Measurements from ENCODE around the gene TPCN1. TPM values are rescaled to one million over a fixed set of nuclear protein-coding genes. Genes with fewer than 3 reads are reported as not detected.

The TPCN1 gene
- total RNA-seq, 1 donor from 2014 or later, result 34.9 TPM

- no peak for TF ChIP-seq CTCF (IDR thresholded peaks at IDR 0.05; ENCODE audit: insufficient read depth, low read length, poor library complexity, severe bottlenecking)
- DNase-seq (ENCODE audit: low read depth), result no peak
- Histone ChIP-seq H3K36me3 (ENCODE audit: control insufficient read depth, insufficient read depth, low read length) (no peaks in the 10 kb centered on the region), H3K4me3 (ENCODE audit: low read depth, low read length) (no peak overlapping the region), H3K27me3 (ENCODE audit: control insufficient read depth, insufficient read depth, low read length) (no peaks in the 10 kb centered on the region)
These were observed 18.6 kb downstream of the TPCN1 start for GRCh38 chr12:113239811-113240331.

DNA sequence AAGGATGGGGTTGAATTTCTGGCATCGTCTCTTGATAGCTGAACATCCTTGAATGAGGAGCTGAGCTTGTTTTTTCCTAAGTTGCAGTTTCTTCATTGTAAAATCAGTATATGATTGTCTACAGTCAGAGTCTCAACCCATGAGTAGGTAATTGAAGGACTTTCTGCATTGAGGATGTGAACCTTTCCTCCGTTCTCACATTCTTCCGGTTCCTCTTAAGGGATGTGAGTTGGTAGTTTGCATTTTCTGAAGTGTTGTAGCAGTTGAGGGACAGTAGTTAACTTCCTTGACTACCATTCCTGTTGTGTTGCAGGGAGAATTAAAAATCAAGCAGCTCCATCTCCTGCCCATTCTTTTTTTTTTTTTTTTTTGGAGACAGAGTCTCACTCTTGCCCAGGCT is 19.1 kb downstream of the TPCN1 start:
- Histone ChIP-seq H3K36me3 (ENCODE audit: control insufficient read depth, insufficient read depth, low read length) (no peaks in the 10 kb centered on the region), H3K27me3 (ENCODE audit: control insufficient read depth, insufficient read depth, low read length) (no peaks in the 10 kb centered on the region), H3K4me3 (ENCODE audit: low read depth, low read length) (no peak overlapping the region)
- DNase-seq (ENCODE audit: low read depth), result no peak
- TF ChIP-seq CTCF (IDR thresholded peaks at IDR 0.05; ENCODE audit: insufficient read depth, low read length, poor library complexity, severe bottlenecking), result no peak

DNA sequence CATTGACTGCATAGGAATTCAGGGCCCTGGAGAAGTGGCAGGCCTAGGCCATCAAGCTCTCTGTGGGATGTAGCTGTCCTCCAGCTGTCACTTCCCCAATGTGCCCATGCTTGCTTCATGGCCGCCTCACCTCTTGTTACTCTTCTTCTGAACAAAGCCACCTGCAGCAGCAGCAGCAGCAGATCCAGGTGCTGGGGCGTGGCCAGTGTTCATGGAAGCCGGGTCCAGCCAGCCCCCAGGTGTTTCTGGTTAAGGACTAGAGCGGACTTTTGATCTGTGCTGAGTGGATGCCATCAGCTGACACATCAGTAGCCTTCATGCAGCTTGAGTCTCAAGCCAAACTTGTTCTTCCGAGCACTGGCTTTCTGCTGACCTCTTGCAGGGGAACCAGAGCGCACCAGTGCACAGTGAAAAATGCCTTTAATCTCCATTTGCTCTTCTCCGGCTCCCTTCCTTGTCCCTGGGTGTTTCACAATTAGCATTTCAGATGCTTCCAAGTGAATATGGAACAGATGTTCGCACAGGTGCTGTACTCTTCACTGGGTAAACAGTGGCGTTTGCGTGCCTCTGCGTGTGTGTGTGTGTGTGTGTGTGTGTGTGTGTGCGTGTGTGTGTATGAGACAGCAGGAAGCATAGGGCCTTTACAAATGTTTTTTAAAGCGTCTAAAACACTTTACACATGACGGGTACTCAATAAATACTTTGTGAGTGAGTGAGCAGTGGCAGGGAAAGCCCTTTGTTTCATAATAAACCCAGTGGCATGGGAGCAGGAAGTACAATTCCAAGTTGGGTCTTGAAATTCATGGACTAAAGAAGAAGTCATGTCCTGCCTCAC is 20.1 kb downstream of the TPCN1 start:
- peak; percentile 98 for DNase-seq (ENCODE audit: low read depth)
- no peak for TF ChIP-seq CTCF (IDR thresholded peaks at IDR 0.05; ENCODE audit: insufficient read depth, low read length, poor library complexity, severe bottlenecking)
- no peak overlapping the region for H3K4me3 ChIP-seq (ENCODE audit: low read depth, low read length)
- H3K36me3 ChIP-seq (ENCODE audit: control insufficient read depth, insufficient read depth, low read length), result no peaks in the 10 kb centered on the region
- H3K27me3 ChIP-seq (ENCODE audit: control insufficient read depth, insufficient read depth, low read length), result no peaks in the 10 kb centered on the region

GRCh38 chr12:113242026-113242418 is 20.8 kb downstream of the TPCN1 start:
- Histone ChIP-seq H3K4me3 (ENCODE audit: low read depth, low read length) (no peak overlapping the region), H3K36me3 (ENCODE audit: control insufficient read depth, insufficient read depth, low read length) (no peaks in the 10 kb centered on the region), H3K27me3 (ENCODE audit: control insufficient read depth, insufficient read depth, low read length) (no peaks in the 10 kb centered on the region)
- no peak for TF ChIP-seq CTCF (IDR thresholded peaks at IDR 0.05; ENCODE audit: insufficient read depth, low read length, poor library complexity, severe bottlenecking)
- peak; percentile 95 for DNase-seq (ENCODE audit: low read depth)

GRCh38 chr12:113242560-113242959 is 21.3 kb downstream of the TPCN1 start:
- TF ChIP-seq CTCF (IDR thresholded peaks at IDR 0.05; ENCODE audit: insufficient read depth, low read length, poor library complexity, severe bottlenecking), result no peak
- Histone ChIP-seq H3K27me3 (ENCODE audit: control insufficient read depth, insufficient read depth, low read length) (no peaks in the 10 kb centered on the region), H3K4me3 (ENCODE audit: low read depth, low read length) (no peak overlapping the region), H3K36me3 (ENCODE audit: control insufficient read depth, insufficient read depth, low read length) (no peaks in the 10 kb centered on the region)
- no peak for DNase-seq (ENCODE audit: low read depth)
